GM21723 (cell line): ENCODE data around the gene PARD3B.

Experiments
- ATAC-seq: cut with Tn5 transposase; IDR thresholded peaks from one replicate; pipeline ENCODE4 v1.9.1; 2021; ENCODE audit warnings: mild to moderate bottlenecking, moderate library complexity; ENCODE audit not compliant: unreplicated experiment

The PARD3B gene

DNA sequence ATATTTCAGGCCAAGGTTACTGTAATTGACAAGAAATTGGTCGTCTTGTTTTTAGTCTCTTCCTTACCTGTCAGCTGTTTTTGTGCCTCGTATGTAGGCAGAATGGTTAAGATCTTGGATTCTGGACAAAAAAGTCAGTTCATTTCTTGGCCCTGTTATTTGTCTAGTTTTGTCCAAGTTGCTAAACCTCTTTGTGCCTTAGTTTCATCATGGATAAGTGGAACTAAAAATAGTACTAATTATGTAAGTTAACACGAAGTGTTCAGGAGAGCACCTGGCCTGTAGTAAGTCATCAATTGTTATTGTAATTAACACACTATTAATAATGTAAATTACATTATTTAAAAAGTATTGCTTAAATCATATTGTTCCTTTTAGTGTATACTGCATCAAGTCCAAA is 148.0 kb downstream of the PARD3B start:
- ATAC-seq = no peak

DNA sequence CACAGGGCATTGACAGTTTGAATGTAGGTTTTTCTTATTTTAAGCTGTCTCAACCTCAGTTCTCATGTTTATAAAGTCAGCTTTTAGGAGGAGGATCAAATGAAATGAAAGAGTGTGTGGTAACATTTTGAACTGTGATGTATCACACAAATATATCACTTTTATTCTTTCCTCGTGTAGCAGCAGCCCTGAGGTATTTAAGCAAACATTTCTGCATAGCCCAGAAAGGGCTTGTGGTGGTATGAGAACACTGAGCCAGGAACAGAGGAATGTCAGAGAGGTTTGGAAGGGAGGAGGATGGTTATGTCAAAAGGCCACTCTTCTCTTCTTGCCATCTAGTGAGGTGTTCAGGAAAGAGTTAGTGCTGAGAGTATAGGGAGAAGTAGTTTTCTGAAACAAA is 150.2 kb downstream of the PARD3B start:
- no peak for ATAC-seq

GRCh38 chr2:204696124-204696523 is 150.8 kb downstream of the PARD3B start:
- no peak for ATAC-seq

GRCh38 chr2:204705243-204705932 is 160.1 kb downstream of the PARD3B start:
- ATAC-seq = no peak

GRCh38 chr2:204706939-204707338 is 161.7 kb downstream of the PARD3B start:
- no peak for ATAC-seq

DNA sequence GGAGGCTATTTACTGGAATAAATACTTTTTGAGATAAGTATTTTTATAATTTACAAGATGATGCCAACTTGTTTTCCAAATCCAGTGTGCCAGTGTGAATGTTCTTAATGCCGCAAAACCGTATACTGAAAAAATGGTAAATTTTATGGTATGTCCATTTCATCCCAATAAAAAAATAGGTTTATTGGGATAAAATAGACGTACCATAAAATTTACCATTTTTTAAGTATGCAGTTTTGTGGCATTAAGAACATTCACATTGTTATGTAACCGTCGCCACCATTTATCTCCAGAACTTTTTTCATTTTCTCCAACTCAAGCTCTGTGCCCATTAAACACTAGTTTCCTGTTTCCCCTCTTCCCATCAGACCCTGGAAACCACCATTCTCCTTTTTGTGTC is 167.9 kb downstream of the PARD3B start:
- no peak for ATAC-seq

DNA sequence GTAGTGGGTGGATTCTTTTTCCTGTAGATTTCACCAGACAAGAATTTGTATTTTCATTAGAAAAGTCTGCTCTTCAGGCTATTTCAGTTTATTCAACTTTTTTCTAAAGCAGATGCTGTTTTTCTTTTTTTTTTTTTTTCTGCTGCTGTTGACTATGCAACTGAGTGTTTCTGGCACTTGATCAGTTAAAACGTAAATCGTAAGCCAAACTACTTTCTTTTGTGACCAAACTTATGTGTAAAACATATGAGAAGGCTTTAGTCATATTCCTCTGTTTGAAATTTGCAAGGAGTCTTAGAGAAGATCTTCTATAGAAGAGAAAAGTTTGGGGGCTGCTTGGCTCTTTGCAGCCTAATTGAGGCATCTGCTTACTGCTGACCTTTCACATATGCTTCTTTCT is 170.1 kb downstream of the PARD3B start:
- no peak for ATAC-seq

GRCh38 chr2:204717591-204717990 is 172.3 kb downstream of the PARD3B start:
- no peak for ATAC-seq

DNA sequence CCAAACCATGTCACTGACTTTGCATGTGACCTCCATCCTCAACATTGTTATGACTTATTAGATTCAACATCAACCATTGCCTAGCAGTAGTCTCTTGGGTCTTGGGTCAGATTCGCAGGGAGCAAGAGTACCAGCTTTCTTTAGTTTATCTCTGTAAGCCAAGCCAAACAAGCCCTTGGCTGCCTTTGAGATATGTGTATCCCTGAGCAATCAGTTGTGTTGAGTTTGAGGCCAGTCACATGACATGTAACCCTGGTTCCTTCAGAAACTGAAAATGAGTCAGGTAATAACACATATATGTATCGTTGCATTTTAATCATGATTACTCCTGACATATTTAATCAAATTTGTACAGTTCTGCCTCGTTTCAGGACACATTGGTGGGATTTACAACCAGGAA is 173.3 kb downstream of the PARD3B start:
- no peak for ATAC-seq

DNA sequence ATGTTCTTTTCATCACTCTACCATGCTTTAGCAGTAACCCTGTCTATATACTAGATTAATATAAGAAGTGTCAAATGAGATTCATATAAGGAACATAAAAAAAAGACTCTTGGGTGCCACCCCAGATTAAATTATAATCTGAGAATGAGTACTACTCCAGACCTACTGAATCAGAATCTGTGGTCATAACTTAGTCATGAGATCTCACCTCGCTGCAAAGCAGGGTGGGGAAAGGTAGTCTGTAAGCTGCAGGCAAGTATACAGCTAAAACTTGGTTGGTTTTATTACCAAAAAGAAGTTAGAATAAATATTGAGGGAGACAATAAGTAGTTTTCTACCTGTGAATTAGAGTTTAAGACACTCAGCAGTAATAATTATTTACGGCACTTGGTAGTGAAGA is 175.6 kb downstream of the PARD3B start:
- no peak for ATAC-seq

- ATAC-seq = no peak
Measured at GRCh38 chr2:204722207-204722606, 176.9 kb downstream of the PARD3B start.

DNA sequence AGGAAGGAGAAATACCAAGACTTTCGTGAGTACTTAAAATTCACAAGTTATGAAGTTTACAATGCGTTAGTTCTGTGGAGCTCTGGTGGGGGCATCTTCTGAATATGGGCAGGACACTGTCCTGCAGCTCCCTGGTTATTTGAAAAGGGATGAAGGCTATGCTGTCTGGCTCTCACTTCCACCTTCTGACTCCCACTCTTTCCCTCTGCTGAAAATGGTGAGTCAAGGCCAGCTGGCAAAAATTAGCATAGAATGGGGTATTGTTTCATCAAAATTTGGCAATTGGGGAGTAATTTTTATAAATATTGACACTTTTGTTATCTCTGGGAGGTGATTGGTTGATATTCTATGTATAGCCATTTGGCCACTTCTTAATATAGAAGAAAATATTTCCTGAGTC is 177.4 kb downstream of the PARD3B start:
- no peak for ATAC-seq

- ATAC-seq = no peak
Measured at GRCh38 chr2:204725693-204726360, 180.6 kb downstream of the PARD3B start.

GRCh38 chr2:204726831-204727230 is 181.6 kb downstream of the PARD3B start:
- no peak for ATAC-seq

GRCh38 chr2:204727368-204727767 is 182.1 kb downstream of the PARD3B start:
- no peak for ATAC-seq

DNA sequence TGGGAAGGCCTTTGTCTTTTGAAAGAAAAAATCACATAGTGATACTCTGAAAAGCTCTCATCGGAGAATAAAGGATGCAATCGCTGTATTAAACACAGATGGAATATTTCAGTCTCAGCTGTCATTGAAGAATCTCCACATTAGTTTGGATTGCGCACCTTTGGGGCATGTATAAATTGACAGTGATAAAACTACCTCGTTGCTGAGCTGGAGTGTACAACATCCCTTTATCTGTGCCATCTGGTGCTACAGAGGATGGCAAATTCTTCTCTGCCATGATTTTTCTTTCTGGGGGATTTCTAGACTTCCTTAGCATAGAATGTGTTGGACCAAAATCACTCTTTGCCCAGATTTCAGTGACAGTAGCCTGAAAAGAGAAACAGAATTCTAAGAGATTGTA is 185.3 kb downstream of the PARD3B start:
- no peak for ATAC-seq

- ATAC-seq = no peak
Measured at GRCh38 chr2:204732019-204732418, 186.7 kb downstream of the PARD3B start.

DNA sequence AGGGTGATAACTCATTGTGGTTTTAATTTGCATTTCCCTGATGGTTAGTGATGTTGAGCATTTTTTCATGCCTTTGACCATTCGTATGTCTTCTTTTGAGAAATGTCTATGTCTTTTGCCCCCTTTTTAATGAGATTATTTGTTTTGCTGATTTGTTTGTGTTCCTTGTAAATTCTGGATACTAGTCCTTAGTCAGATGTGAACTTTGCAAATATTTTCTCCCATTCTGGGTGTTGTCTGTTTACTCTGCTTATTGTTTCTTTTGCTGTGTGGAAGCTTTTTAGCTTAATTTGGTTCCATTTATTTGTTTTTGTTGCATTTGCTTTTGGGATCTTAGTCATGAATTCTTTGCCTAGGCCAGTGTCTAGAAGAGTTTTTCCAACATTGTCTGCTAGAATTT is 192.0 kb downstream of the PARD3B start:
- ATAC-seq = no peak

DNA sequence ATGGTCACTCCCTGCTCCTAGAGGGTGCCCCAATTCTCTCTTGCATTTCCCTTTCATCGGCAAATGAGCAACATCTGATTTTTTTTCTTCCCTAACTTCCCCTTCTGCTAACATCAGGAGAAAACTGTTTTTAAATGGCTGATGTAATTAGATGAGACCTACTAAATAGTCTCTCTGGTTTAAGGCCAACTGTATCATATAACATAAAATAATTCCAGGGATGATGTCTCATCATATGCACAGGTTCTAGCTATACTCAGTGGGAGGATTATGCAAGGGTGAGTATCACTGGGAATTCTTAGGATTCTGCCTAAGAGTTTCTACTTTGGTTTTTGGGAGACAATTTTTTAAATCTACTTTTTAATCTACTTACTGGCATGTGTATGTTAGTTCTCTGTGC is 193.4 kb downstream of the PARD3B start:
- ATAC-seq = no peak

GRCh38 chr2:204743393-204743960 is 198.2 kb downstream of the PARD3B start:
- no peak for ATAC-seq

GRCh38 chr2:204744506-204744905 is 199.2 kb downstream of the PARD3B start:
- no peak for ATAC-seq

GRCh38 chr2:204748286-204748685 is 203.0 kb downstream of the PARD3B start:
- no peak for ATAC-seq
